AG20443 (cell line): ENCODE data around the gene SUN2.

Experiments
- DNase-seq: peaks from one replicate; pipeline ENCODE4 v3.0.0; 2012; ENCODE audit warnings: low spot score, mixed read lengths

SUN2 gene

DNA sequence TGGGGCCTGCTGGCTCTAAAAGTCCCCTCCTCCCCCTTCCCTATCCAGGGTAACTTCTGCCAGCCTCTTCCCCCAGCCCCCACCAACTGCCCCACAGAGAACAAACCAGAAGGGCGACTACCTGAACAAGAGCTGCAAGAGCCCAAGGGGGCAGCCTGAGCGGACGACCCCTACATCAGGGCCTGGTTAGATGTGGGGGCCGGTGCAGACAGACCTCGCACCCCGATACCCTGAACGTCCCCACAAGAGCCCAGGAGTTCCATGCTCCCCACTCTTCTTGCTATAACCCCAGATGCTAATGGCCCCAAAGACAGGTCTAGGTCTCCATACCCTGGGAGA, 20.7 kb downstream of the SUN2 start:
- DNase-seq, result no peak

- no peak for DNase-seq
Observed at GRCh38 chr22:38734421-38735100, 21.2 kb downstream of the SUN2 start.

- DNase-seq, result peak; percentile 27
Observed at GRCh38 chr22:38733724-38734381, 21.9 kb downstream of the SUN2 start.

- peak; percentile 72 for DNase-seq
Observed at GRCh38 chr22:38733329-38733723, 22.5 kb downstream of the SUN2 start.

DNA sequence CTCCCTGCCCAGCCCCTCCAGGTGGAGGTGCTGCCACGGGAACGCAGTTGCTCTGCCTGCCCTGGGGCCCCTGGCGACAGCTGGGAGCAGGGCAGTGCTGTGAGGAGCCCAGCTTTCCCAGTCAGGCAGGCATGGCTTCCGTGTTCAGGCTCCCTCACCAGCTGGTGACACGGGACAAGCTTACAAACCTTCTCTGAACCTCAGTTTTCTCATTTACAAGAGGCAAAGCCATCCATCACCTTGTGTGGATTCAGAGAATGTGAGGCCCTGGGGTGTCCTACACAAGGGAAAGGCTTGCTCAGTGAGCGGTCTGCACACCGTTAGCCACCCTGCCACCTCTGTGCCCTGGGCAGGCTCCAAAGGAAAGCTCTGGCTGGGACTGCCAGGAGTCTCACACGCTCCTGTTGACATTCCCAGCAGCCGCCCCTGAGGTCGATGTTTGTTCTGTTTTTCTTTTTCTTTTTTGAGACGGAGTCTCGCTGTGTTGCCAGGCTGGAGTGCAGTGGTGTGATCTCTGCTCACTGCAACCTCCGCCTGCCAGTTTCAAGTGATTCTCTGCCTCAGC, 23.5 kb downstream of the SUN2 start:
- DNase-seq, result no peak

DNA sequence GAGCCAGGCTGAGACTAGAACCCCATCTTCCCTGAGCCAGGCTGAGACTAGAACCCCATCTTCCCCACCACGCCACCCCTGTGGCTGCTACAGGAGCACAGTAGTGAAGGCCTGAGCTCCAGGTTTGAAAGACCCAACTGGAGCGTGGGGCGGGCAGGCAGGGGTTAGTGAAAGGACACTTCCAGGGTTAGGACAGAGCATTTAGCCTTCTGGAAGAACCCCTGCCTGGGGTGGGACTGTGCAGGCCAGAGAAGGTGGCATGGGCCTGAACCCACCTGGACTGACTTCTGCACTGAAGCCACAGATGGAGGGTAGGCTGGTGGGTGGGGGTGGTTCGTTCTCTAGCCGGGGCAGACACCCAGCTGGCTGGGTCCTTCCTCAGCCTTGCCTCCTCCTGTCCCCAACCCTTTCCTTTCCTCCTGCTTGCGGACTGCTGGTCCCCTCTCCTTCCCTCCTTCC, 24.1 kb downstream of the SUN2 start:
- no peak for DNase-seq

GRCh38 chr22:38730411-38730871, 25.4 kb downstream of the SUN2 start:
- no peak for DNase-seq

GRCh38 chr22:38729946-38730345, 25.9 kb downstream of the SUN2 start:
- DNase-seq, result no peak

GRCh38 chr22:38728871-38729796, 26.7 kb downstream of the SUN2 start:
- no peak for DNase-seq

DNA sequence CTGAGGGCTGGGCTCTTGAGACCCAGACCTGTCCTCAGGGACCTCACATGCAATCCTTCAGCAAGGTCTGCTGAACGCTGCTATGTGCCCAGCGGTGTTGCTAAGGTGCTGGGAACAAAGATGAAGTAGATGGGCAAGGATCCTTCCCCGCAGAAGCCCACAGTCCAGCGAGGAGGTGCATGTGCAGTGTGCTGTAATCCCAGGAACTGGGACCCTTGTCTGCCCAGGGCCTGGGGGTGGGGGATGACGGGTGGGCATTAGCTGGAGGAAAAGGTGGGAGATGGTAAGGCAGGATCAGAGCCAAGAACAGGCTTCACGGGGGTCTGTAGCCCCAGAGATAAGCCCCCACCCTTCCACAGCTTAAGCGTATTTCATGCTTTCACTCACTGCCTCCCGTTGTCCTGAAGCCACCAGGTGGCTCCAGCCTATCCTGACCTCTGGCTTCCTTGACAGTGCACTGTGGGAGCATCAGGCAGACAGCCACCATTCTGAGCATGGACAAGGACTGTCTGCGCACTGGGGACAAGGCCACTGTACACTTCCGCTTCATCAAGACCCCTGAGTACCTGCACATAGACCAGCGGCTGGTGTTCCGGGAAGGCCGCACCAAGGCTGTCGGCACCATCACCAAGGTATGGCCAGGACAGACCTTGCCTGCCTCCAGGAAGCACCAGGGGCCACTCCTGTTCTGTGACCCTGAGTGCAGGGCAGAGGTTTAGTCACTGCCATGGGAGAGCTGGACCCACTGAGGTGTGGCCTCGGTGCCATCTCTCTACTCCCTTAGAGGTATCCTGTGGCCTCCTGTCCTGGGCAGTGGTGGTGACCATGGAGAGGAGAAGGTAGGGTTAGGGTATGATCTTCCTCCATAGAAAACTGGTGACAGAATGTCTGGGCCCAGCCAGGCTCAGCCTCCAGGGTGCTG, 28.0 kb downstream of the SUN2 start:
- no peak for DNase-seq

DNA sequence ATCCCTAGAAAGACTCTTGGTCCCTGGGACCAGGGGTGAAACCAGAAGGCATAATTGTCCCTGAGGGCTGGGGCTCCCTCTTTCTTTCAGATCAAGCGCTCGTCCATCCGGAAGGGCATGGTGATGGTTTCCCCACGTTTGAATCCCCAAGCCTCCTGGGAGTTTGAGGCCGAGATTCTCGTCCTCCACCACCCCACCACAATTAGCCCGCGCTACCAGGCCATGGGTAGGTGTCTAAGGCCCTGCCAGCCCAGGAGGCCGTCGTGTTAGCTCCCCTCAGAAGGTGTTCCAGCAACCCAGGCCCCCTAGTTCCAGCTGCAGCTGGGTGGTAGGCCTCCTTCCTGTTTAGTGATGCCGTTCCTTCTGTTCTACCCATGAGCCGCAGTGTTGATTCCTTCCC, 28.7 kb downstream of the SUN2 start:
- no peak for DNase-seq

GRCh38 chr22:38725900-38726655, 29.7 kb downstream of the SUN2 start:
- no peak for DNase-seq

GRCh38 chr22:38724926-38725571, 30.7 kb downstream of the SUN2 start:
- DNase-seq, result peak; percentile 63

DNA sequence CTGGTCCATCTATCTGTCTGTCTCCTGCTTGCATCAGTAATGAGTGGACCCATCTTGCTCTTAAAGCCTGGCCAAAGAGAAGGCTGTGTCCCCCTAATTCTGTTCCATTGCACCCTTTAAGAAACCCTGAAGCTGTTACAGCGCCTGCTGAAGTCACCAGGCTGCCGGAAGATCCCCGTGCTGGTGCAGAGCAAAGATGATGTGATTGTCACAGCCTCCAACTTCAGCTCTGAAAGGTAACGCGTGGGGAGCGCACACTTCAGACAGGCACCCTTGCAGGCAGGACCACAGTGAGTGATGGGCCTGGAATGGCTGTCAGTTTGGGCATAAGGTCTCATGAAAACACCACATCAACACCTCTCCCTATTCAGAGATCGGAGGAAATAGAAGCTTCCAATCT, 31.6 kb downstream of the SUN2 start:
- DNase-seq, result no peak

DNA sequence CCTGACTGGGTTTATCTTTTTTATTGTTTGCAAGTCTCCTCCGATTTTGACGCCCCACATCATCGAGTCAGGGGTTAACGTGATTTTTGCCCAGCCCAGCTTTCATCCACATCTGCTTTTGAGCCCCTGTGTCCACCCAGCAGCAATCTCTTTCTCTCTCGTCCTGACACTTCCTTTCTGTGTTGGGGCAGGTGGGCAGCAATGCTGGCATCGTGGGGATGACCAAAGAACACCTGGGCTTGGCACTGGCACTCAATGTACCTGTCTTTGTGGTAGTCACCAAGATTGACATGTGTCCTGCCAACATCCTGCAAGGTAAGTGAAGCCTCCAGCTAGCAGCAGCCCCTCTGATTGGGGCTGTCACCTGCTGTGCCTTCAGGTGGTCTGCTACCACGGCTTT, 34.2 kb downstream of the SUN2 start:
- DNase-seq, result no peak

GRCh38 chr22:38720350-38720749, 35.4 kb downstream of the SUN2 start:
- DNase-seq, result no peak

DNA sequence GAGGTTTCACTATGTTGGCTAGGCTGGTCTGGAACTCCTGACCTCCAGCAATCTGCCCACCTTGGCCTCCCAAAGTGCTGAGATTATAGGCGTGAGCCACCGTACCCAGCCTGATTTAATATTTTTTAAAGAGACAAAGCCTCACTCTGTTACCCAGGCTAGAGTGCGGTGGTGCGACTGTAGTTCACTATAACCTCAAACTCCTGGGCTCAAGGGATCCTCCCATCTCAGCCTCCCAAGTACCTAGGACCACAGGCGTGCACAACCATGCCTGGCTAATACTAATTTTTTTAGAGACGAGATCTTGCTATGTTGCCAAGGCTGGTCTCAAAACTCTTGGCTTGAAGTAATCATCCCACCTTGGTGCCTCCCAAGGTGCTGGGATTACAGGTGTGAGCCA, 36.6 kb downstream of the SUN2 start:
- DNase-seq, result no peak

GRCh38 chr22:38718414-38718813, 37.4 kb downstream of the SUN2 start:
- peak; percentile 93 for DNase-seq

DNA sequence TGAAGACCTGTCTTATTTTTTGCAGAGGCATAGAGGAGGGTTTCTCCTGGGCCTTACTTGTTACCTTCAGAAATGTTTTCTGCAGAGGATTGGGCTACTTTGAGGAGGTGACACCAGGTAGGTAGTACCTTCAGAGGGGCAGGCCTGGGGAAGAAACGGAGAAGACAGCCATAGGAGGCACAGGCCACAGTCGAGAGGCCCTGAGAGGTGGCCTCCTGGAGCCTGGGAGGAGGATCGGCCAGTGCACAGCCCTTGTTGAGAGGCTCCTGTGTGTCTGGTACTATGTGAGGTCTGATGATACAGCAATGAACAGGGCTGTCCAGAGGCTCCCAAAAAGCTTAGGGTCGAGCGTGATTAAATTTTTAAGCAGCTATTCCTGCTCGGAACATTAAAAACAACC, 38.6 kb downstream of the SUN2 start:
- no peak for DNase-seq

GRCh38 chr22:38716826-38717225, 39.0 kb downstream of the SUN2 start:
- DNase-seq, result no peak
